SK-N-SH treated with all-trans-retinoic acid at 6 μM for 48 hours (cell line): Measurements from ENCODE around the gene TTC12.

Source experiments
- ARNTL ChIP-seq: fragments of 450-650 bp; formaldehyde crosslinking; IDR thresholded peaks from 2 replicates; pipeline ENCODE4 v1.5.0; 2020; ENCODE audit warnings: low read depth, mild to moderate bottlenecking, moderate library complexity, borderline replicate concordance
- CSDC2 ChIP-seq: fragments of 250-450 bp; sonication (Bioruptor Pico); IDR thresholded peaks from 2 replicates; pipeline ENCODE4 v1.5.0; 2020; ENCODE audit warnings: mild to moderate bottlenecking, moderate library complexity
- GLIS3 ChIP-seq: fragments of 250-450 bp; sonication (Bioruptor Pico); IDR thresholded peaks from 2 replicates; pipeline ENCODE4 v1.5.0; 2020; ENCODE audit warnings: mild to moderate bottlenecking, moderate library complexity
- ISL1 ChIP-seq: fragments of 250-450 bp; sonication (Bioruptor Pico); IDR thresholded peaks from 2 replicates; pipeline ENCODE4 v2.1.2; 2022; ENCODE audit warnings: mild to moderate bottlenecking, moderate library complexity
- OSR1 ChIP-seq: fragments of 250-450 bp; sonication (Bioruptor Pico); IDR thresholded peaks from 2 replicates; pipeline ENCODE4 v1.8.0; 2022; ENCODE audit warnings: moderate library complexity, mild to moderate bottlenecking, inconsistent platforms
- RARB ChIP-seq: fragments of 250-450 bp; sonication (Bioruptor Pico); IDR thresholded peaks from 2 replicates; pipeline ENCODE4 v1.8.0; 2021; ENCODE audit warnings: mild to moderate bottlenecking, moderate library complexity
- SNAI2 ChIP-seq: fragments of 250-450 bp; sonication (Bioruptor Pico); IDR thresholded peaks from 2 replicates; pipeline ENCODE4 v1.5.0; 2020; ENCODE audit warnings: mild to moderate bottlenecking, moderate library complexity
- ZC3H10 ChIP-seq: fragments of 250-450 bp; sonication (Bioruptor Pico); IDR thresholded peaks from 2 replicates; pipeline ENCODE4 v1.5.1; 2021; ENCODE audit warnings: mild to moderate bottlenecking, moderate library complexity
- ZFP3 ChIP-seq: fragments of 250-450 bp; sonication (Bioruptor Pico); IDR thresholded peaks from 2 replicates; pipeline ENCODE4 v1.5.0; 2020; ENCODE audit warnings: mild to moderate bottlenecking, moderate library complexity
- ZFP30 ChIP-seq: fragments of 450-650 bp; formaldehyde crosslinking; IDR thresholded peaks from 2 replicates; pipeline ENCODE4 v1.5.0; 2022; ENCODE audit warnings: mild to moderate bottlenecking, moderate library complexity
- ZNF70 ChIP-seq: fragments of 450-650 bp; formaldehyde crosslinking; IDR thresholded peaks from 2 replicates; pipeline ENCODE4 v1.5.0; 2020; ENCODE audit warnings: mild to moderate bottlenecking, moderate library complexity
- TF ChIP-seq, protein P1 (sequence below): fragments of 250-450 bp; sonication (Bioruptor Pico); IDR thresholded peaks from 2 replicates; pipeline ENCODE4 v1.5.1; 2020; ENCODE audit warnings: low read depth, mild to moderate bottlenecking, moderate library complexity
- TF ChIP-seq, protein P2 (sequence below): fragments of 250-450 bp; sonication (Bioruptor Pico); IDR thresholded peaks from 2 replicates; pipeline ENCODE4 v1.8.0; 2021; ENCODE audit warnings: low read depth, mild to moderate bottlenecking, moderate library complexity, borderline replicate concordance
- TF ChIP-seq, protein P3 (sequence below): fragments of 250-450 bp; sonication (Bioruptor Pico); IDR thresholded peaks from 2 replicates; pipeline ENCODE4 v1.8.0; 2020; ENCODE audit warnings: mild to moderate bottlenecking, moderate library complexity, borderline replicate concordance

DNA sequence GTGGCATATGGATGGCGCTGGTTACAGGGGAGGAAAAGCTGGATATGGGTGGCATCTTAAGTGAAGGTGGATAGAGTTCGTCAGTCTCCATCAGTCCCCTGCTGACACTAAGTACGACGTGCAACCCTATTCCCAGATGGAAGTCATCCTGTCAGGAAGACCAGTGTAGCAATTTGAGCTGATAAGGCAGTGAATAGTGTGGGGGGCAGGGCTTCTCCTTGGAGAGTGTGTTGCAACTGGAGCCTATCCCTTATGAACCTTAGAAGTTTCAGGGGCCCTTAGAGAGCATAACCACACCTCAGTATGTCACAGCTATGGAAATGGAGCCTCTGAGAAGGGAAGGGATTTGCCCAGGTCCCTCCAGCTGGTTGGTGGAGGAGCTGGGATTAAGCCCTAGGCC, 37.1 kb downstream of the TTC12 start:
- TF ChIP-seq ARNTL (CRISPR knock-in tag) (no peak), ZFP3 (CRISPR knock-in tag) (no peak), RARB (CRISPR knock-in tag) (no peak), ZFP30 (no peak), ZC3H10 (no peak), SNAI2 (CRISPR knock-in tag) (no peak), CSDC2 (CRISPR knock-in tag) (no peak), ISL1 (CRISPR knock-in tag) (no peak), ZNF70 (CRISPR knock-in tag) (no peak), OSR1 (CRISPR knock-in tag) (no peak), GLIS3 (CRISPR knock-in tag) (no peak)
- TF ChIP-seq, protein P1, sequence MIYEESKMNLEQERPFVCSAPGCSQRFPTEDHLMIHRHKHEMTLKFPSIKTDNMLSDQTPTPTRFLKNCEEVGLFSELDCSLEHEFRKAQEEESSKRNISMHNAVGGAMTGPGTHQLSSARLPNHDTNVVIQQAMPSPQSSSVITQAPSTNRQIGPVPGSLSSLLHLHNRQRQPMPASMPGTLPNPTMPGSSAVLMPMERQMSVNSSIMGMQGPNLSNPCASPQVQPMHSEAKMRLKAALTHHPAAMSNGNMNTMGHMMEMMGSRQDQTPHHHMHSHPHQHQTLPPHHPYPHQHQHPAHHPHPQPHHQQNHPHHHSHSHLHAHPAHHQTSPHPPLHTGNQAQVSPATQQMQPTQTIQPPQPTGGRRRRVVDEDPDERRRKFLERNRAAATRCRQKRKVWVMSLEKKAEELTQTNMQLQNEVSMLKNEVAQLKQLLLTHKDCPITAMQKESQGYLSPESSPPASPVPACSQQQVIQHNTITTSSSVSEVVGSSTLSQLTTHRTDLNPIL (CRISPR knock-in tag), result no peak
- TF ChIP-seq, protein P2, sequence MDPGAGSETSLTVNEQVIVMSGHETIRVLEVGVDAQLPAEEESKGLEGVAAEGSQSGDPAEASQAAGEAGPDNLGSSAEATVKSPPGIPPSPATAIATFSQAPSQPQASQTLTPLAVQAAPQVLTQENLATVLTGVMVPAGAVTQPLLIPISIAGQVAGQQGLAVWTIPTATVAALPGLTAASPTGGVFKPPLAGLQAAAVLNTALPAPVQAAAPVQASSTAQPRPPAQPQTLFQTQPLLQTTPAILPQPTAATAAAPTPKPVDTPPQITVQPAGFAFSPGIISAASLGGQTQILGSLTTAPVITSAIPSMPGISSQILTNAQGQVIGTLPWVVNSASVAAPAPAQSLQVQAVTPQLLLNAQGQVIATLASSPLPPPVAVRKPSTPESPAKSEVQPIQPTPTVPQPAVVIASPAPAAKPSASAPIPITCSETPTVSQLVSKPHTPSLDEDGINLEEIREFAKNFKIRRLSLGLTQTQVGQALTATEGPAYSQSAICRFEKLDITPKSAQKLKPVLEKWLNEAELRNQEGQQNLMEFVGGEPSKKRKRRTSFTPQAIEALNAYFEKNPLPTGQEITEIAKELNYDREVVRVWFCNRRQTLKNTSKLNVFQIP (CRISPR knock-in tag), result no peak
- TF ChIP-seq, protein P3, sequence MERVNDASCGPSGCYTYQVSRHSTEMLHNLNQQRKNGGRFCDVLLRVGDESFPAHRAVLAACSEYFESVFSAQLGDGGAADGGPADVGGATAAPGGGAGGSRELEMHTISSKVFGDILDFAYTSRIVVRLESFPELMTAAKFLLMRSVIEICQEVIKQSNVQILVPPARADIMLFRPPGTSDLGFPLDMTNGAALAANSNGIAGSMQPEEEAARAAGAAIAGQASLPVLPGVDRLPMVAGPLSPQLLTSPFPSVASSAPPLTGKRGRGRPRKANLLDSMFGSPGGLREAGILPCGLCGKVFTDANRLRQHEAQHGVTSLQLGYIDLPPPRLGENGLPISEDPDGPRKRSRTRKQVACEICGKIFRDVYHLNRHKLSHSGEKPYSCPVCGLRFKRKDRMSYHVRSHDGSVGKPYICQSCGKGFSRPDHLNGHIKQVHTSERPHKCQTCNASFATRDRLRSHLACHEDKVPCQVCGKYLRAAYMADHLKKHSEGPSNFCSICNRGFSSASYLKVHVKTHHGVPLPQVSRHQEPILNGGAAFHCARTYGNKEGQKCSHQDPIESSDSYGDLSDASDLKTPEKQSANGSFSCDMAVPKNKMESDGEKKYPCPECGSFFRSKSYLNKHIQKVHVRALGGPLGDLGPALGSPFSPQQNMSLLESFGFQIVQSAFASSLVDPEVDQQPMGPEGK, result no peak
